ENCODE measurements around the gene TATDN2.
"Not testable (repeated sequence)": the region's sequence is repeated elsewhere in the genome, so short reads cannot be mapped to it uniquely, and the experiment has no call there.

The TATDN2 gene

DNA sequence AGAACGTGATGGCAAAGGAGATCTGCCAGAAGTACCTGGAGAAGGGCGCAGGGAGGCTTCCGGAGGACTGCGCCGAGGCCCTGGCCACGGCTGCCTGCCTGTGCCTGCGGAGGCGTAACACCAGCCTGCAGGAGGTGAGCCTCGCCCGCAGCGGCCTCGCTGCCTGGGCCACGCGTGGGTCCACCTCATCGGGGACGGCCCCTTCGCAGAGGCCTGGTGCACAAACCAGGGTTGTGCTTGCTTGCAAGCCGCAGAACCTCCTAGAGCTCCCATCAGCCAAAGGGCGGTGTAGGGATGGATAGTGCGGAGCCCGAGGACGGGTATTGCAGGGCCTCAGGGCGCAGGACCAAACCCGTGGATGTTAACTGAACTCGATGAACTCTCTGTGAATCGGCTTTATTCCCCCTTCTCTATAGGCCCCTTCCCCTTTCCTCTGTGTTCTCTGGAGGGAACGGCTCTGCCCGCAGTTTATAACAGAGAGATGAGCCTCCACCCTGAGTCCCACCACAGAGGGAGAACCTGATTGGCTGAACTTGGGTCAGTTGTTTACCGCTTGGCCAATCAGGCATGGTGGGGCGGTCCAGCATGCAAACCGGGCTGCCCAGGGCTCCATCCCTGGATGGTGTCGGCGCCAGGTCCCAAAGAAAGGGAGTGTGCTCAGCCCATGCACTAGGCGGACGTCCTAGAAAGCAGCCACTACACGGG, 13.6 kb upstream of the TATDN2 start:
- DNase-seq (ENCODE audit: low spot score) = no peak

DNA sequence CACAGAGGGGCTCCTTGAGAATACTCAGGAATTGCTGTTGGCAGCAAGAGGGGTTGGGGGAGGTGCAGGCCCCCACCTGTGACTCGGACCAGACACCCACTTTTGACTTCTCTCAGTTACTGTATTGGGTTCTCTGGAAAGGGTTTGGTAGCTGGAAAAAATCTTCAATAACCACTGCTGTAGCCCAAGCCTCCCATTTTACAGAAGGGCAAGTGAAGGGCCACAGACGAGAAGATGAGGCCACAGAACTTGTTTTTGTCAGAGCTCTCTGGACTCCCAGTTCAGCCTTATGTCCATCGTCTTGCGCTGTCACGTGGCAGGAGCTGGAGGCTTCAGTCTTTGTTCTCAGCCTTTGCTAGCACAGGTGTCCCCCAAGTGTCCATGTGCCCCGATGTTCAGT, 12.7 kb upstream of the TATDN2 start:
- DNase-seq (ENCODE audit: low spot score) = no peak

DNA sequence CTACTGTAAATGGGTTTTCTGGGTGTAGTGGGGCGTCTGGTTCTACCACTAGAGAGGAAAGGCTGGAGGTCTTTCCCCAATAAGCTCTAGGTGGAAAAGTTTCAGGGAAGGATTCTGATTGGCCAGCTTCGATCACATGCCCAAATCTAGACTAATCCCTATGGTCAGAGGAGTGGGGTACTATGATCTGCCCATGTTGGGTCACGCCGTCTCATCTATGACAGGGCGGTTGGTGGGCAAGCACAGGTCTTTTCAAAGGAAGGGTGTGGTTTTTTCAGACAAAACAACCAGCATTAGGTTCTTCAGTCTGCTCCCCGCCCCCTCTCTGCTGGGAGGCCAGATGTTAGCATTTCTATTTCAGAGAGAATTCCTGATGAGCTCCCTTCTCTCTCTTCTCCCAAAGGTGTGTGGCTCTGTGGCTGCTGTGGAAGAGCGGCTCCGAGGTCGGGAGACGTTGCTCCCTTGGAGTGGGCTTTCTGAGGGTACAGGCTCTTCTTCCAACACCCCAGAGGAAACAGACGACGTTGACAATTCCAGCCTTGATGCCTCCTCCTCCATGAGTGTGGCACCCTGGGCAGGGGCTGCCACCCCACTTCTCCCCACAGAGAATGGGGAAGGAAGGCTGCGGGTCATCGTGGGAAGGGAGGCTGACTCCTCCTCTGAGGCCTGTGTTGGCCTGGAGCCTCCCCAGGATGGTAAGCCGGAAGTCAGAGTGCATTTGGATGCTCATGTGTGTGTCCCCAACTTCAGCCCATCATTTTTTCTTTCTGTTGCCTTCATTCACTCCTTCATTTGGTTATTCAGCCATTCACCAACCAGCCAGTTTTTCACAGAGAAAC, 9.7 kb upstream of the TATDN2 start:
- no peak for DNase-seq (ENCODE audit: low spot score)

DNA sequence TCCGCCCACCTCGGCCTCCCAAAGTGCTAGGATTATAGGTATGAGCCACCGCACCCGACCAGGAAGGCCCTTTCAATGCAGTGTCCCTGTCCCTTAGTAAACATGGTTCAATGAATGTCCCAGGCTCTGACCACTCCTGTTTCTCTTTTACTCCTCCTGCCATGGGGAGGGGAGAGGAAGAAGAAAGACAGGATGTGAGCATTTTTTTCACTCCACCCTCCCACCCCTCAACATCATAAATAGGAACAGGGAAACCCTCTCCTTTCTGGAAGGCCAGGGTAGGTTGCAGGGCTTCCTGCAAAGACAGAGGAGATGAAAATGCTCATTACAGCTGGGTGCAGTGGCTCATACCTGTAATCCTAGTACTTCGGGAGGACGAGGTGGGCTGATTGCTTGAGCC, 7.5 kb upstream of the TATDN2 start:
- no peak for DNase-seq (ENCODE audit: low spot score)

DNA sequence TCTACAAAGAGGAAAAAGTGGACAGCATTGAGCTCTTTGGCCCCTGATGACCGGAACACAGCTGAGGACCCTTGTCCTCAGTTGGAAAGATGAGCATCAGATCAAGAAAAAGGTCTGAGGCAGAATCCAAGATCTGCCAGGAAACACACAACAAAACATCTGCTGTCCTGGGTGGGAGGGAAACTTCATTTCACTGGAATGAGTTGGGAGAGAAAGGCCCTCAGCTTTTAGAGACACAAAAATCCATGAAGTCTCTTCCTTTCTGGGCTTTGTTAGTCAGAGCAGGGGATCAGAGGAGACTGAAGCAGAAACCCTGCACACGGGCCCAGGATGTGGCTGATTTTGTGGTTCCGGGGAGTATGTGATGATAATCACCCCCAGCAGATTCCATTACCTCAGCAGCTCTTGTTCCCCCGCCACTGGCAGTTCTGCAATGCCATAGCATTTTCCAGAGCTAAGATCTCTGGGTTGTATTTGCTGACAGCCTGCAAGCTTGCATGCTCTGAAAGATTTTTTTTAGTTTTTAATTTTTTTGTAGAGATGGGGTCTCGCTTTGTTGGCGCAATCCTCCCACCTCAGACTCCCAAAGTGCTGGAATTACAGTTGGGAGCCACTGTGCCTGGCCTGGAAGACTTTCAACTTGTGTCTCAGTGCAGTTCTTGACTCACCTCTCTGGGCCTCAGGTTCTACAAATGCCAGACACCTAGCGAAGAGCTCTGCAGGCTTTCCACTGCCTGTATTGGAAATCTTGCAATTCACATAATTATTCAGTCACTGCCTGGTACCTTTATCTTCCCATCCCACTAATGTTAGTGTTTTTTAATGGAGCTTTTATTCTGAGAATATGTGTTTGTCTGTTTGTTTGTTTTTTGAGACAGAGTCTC, 5.8 kb upstream of the TATDN2 start:
- DNase-seq (ENCODE audit: low spot score) = no peak

DNA sequence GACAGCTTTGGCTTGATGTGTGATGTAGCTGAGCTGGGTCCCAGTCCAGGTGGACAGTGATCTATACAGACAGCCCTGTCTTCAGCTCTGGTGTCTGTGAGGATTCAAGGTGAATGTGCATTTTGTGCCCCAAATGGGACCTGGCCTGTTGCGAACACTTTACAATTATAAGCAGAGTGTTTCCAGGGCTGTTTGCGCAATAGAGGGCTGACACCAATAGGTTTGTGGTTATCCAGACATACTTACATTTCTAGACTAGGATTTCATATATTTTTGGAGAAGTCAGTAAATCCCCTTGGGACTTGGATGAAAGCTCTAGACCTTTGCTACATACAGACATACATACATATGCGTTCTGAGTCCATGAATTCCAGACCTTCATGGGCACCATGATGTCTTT, 4.2 kb upstream of the TATDN2 start:
- DNase-seq (ENCODE audit: low spot score) = no peak

DNA sequence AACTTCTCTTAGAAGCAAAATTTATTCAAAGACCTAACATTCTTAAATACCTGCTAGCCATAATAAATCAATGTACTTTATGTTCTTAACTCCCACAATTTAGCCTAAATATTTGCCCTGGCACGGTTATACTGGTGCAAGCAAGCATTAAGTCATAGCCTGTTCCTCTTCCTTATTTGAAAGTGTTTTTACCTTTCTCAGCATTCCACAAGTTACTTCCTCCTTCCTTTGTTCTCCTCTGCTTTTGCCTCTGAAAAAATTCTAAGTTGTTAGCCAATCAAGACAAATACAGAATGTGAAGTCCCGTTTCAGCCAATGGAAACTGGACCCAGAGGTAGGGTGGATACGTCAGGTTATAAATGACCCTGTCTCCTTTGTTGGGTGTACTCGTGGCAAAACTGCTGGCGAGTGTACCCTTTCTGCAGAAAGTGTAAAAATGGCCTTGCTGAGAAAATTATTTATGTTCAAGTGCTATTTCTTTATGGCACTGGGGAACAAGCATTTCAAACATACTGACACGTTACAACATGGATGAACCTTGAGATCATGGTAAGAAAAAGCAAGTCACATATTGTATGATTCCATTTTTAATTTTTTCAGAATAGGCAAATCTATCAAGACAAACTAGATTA, 3.1 kb upstream of the TATDN2 start:
- DNase-seq (ENCODE audit: low spot score) = no peak

DNA sequence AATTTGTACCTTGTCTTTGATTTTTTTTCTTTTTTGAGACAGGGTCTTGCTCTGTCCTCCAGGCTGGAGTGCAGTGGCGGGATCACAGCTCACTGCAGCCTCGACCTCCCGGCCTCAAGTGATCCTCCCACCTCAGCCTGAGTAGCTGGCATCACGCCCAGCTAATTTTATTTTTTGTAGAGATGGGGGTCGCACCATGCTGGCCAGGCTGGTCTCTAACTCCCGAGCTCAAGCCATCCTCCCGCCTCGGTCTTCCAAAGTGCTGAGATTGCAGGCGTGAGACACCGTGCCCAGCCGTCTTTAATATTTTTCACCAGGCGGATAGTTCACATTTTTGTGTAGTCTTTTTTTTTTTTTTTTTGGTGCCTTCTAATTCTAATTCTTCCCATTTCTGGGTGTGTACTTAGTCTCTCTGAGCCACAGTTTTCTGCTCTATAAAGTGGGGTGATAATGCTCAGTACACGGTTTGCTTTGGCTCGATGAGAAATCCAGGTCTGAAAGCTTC, 528 bp upstream of the TATDN2 start:
- no peak for DNase-seq (ENCODE audit: low spot score)

DNA sequence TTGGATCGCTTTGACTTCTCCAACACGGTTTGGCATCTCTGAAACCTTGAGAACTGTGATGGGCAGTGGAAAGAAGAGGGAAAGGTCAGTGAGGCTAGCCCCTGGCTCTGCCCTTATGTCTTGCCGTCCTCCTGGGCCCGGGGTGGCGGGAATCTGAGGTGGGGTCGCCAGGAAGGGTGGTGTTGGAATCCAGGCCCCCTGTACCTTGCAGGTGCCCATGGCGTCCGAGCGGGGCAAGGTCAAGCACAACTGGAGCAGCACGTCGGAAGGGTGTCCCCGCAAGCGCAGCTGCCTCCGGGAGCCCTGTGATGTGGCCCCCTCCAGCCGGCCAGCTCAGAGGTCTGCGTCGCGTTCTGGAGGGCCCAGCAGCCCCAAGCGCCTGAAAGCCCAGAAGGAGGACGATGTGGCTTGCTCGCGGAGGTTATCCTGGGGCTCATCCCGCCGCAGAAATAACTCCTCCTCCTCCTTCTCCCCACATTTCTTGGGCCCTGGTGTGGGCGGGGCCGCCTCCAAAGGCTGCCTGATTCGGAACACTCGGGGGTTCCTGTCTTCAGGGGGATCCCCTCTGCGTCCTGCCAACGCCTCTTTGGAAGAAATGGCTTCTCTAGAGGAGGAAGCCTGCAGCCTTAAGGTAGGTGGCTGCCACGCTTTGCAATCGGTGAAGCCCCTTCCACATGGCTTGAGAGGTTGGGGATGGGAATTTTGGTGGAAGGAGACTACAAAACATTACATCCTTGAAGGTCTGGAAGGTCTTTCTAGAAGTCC, 907 bp downstream of the TATDN2 start:
- DNase-seq (ENCODE audit: low spot score) = no peak

DNA sequence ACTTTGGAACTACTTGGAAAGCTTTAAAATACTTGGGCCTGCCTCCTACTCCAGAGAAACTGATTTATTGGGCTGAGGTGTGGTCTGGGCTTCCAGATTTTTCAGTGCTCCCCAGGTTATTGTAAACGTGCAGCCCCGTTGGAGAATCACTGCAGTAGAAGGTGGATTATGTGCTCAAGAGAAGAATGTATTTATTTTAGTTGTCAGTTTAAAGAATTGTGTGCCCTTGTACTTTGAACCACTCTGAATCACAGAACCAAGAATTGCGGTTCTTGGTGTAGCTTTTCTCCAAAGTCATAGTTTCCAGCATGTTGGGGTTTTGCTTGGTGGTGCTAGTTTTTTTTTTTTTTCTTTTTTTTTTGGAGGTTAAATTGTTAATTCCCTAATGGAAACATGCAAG, 1.6 kb downstream of the TATDN2 start:
- DNase-seq (ENCODE audit: low spot score) = no peak

DNA sequence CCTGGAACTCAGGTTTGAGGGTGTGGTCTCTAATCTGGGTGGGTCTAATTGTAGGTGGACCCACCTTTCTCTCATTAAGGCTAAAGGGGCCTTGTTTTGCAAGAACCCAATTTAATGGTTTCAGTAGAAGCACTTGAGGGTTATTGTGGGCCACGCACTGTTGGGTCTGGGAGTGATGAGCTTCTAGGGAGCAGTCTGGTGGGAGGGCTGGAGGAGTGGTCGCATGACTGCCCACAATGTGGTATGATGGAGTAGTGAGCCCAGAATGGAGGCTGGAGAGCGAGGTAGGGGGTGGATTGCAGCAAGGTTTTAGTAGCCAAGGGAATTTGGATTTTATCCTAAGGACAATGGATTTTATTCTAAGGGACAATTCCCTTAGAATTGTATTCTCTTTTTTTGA, 2.7 kb downstream of the TATDN2 start:
- DNase-seq (ENCODE audit: low spot score) = no peak

DNA sequence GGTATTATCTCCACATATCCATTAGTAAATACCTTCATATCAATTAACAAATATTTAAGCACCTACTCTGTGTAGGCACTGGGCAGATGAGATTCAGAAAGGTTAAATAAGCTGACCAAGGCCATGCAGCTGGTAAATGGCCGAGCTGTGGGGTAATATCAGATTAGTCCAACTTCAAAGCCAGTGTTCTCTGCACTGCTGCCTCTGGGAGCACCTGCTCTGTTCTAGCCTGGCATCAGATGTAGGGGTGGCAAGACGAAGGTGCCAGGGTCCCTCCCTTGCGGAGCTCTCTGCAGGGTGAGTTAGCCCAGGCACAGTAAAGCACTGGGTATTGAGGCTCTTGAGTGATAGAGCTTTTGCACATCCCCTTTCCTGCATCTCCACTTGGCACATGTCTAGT, 5.5 kb downstream of the TATDN2 start:
- no peak for DNase-seq (ENCODE audit: low spot score)

DNA sequence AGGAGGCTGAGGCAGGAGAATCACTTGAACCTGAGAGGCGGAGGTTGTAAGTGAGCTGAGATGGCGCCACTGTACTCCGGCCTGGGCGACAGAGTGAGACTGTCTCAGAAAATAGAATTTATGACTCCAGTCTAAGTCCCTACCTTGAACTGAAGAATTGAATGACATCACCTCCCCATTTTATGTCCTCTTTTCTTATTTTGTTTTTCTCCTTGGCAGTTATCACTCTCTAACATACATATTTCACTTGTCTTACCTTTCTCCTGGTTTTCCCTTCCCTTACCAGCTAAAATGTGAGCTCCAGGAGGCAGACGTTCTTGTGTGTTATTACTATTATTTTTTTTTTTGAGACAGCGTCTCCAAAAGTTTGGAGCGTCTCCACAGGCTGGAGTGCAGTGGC, 7.6 kb downstream of the TATDN2 start:
- no peak for DNase-seq (ENCODE audit: low spot score)

DNA sequence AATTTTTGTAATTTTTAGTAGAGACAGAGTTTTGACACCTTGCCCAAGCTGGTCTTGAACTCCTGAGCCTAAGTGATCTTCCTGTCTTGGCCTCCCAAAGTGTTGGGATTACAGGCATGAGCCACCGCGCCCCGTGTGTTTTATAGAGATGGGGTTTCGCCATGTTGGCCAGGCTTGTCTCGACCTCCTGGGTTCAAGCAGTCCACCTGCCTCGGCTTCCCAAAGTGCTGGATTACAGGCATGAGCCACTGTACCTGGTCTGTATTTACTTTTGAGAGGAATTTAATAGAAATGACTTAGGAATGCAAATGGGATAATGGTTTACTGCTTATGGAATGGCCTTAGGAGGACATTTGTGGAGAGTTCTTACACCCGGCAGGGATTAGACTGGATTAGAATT, 10.8 kb downstream of the TATDN2 start:
- DNase-seq (ENCODE audit: low spot score) = no peak

DNA sequence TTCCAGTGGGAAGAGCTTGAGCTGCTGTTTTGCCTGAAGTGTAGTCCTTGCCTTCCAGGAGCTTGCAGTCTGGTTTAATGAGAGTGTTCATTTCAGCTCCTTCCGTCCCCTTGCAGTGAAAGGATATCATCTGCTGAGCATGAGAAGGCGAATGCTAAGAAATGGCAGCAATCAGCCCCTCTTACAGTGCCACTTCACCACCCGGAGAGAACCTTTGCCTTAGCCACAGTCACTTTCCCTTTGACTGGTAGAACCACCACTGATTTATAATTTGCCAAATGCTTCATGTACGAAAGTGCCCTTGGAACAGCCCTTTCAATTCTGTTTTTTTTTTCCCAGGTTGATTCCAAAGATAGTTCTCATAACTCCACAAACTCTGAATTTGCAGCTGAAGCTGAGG, 11.5 kb downstream of the TATDN2 start:
- DNase-seq (ENCODE audit: low spot score) = no peak

DNA sequence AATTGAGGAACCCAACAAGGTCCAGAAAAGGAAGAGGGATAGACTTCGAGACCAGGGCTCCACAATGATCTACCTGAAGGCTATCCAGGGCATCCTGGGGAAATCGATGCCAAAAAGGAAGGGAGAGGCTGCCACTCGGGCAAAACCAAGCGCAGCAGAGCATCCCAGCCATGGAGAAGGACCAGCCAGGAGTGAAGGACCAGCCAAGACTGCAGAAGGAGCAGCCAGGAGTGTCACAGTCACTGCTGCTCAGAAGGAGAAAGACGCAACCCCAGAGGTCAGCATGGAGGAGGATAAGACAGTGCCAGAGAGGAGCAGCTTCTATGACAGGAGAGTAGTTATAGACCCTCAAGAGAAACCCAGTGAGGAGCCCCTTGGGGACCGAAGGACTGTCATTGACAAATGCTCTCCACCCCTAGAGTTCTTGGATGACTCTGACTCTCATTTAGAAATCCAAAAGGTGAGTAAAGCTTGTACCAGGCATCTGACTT, 12.0 kb downstream of the TATDN2 start:
- DNase-seq (ENCODE audit: low spot score) = no peak

DNA sequence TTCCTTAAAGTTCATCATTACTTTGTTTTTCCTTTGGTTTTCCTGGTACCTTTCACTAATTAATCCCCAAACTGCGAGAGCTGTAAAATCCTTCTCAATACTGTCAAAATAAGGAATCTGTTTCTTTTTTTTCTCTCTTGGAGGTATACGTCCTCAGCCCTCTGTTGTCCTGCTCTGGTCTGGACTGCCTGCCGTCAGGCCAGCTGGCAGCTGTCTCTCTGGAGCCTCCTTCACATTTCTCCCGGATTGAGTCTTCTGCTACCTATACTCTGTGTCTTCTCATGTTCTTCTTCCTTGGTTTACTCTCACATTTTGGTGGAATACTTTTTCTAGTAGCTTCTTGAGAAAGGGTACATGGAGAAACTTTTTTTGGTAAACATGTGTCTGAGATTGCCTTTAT, 13.8 kb downstream of the TATDN2 start:
- DNase-seq (ENCODE audit: low spot score) = no peak

DNA sequence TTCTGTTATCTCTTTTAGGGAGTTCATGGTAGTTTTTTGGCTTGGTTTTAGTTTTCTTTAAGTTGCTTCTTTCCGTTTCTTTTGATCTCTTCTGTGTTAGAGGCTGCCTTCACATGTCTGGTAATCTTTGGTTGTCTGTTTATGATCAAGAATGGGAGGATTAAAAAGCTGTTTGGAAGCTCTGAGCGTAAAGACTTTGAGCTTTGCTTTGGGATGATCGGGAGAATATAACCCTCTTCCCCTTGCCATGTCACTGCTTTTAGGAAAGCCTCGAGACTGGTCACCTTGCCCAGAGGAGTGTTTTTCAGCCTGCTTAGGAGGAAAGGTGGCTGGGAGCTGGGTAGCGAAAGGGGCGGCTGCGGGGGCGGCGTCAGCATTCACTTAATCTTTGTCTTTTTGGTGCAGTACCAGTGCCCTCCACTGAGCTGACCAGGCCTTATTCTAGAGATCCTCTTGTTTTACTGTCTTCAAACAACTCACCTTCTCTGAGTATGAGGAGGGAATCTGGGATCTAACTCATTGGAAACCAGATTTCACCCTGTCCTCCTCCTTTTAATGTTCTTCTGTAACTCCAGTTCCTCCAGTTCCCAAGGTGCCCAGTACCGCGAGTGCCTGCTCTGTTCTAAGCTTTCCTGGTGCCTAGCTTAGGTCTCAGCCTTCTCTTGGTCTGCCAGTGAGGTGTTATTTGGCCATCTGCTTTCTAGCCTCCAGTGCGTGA, 15.5 kb downstream of the TATDN2 start:
- no peak for DNase-seq (ENCODE audit: low spot score)

DNA sequence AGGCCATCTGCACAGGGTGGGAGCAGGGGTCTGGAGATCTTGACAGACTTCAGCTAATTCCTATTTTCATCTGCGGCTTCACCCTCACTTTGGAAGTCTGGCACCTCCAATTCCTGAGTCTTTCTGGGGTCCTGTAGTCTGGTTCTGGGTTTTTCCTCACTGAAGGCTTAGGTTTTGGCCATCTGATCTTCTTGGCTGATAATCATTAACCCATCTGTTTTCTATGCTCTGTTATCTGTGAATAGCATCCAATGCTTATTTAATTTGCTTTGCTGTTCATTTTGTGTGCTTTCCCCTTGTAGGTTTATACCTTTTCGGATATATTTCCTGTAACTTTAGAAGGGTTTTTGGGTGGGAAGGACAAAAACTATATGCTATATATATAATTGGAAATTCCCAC, 17.6 kb downstream of the TATDN2 start:
- DNase-seq (ENCODE audit: low spot score) = no peak

DNA sequence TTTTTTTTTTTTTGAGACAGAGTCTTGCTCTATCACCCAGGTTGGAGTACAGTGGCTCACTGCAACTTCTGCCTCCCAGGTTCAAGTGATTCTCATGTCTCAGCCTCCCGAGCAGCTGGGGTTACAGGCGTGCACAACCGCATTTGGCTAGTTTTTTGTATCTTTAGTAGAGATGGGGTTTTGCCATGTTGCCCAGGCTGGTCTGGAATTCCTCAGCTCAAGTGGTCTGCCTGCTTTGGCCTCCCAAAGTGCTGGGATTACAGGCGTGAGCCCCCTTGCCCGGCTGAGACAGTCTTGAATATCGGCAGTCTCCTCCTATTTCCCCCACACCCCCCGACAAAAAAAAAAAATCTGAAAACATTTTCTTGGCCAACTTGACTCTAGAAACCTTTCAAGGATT, 18.7 kb downstream of the TATDN2 start:
- not testable (repeated sequence) for DNase-seq (ENCODE audit: low spot score)
